HS-27A (cell line): ENCODE measurements around the gene PCP2.

ENCODE experiments used
- DNase-seq: peaks from one replicate; pipeline ENCODE4 v3.0.0-alpha.2; 2012; ENCODE audit warnings: low read depth, missing footprints

PCP2 gene

GRCh38 chr19:7618771-7619510 is 14.6 kb downstream of the PCP2 start:
- DNase-seq, result no peak

- no peak for DNase-seq
These were observed 15.2 kb downstream of the PCP2 start for GRCh38 chr19:7618348-7618747.

GRCh38 chr19:7617735-7618134 is 15.8 kb downstream of the PCP2 start:
- no peak for DNase-seq

GRCh38 chr19:7617172-7617571 is 16.3 kb downstream of the PCP2 start:
- DNase-seq, result no peak

GRCh38 chr19:7614859-7615741 is 18.4 kb downstream of the PCP2 start:
- DNase-seq, result no peak

GRCh38 chr19:7612282-7613274 is 20.9 kb downstream of the PCP2 start:
- no peak for DNase-seq

- DNase-seq, result no peak
These were observed 21.8 kb downstream of the PCP2 start for GRCh38 chr19:7611541-7612279.

GRCh38 chr19:7610491-7611240 is 22.9 kb downstream of the PCP2 start:
- no peak for DNase-seq

- DNase-seq, result no peak
These were observed 25.5 kb downstream of the PCP2 start for GRCh38 chr19:7607874-7608560.

- no peak for DNase-seq
These were observed 26.2 kb downstream of the PCP2 start for GRCh38 chr19:7607212-7607873.

- DNase-seq, result no peak
These were observed 27.2 kb downstream of the PCP2 start for GRCh38 chr19:7606289-7606688.

GRCh38 chr19:7605490-7606222 is 27.9 kb downstream of the PCP2 start:
- no peak for DNase-seq

- no peak for DNase-seq
These were observed 29.6 kb downstream of the PCP2 start for GRCh38 chr19:7603919-7604318.

GRCh38 chr19:7602935-7603497 is 30.5 kb downstream of the PCP2 start:
- DNase-seq, result no peak

GRCh38 chr19:7602240-7602934 is 31.1 kb downstream of the PCP2 start:
- DNase-seq, result no peak

GRCh38 chr19:7600721-7601120 is 32.8 kb downstream of the PCP2 start:
- no peak for DNase-seq

GRCh38 chr19:7598180-7598579 is 35.3 kb downstream of the PCP2 start:
- no peak for DNase-seq

- no peak for DNase-seq
These were observed 35.8 kb downstream of the PCP2 start for GRCh38 chr19:7597689-7598088.
